Bone marrow (tissue), 2 donors: ENCODE data around the gene CYB5R3.

Experiments used
- DNase-seq, 2 donors: peaks; one replicate each; lab custom pipeline; 2025; lab: John Stamatoyannopoulos, UW

The CYB5R3 gene

GRCh38 chr22:42645341-42645937, 3.8 kb downstream of the CYB5R3 start:
- DNase-seq, result no peak

- DNase-seq, result no peak
These were observed 4.5 kb downstream of the CYB5R3 start for GRCh38 chr22:42644422-42645340.

GRCh38 chr22:42643634-42644421, 5.4 kb downstream of the CYB5R3 start:
- no peak for DNase-seq

GRCh38 chr22:42642806-42643633, 6.2 kb downstream of the CYB5R3 start:
- DNase-seq, result peak in 1 of 2 donors; percentile 45

- no peak for DNase-seq
These were observed 7.3 kb downstream of the CYB5R3 start for GRCh38 chr22:42641801-42642413.

GRCh38 chr22:42639541-42640241, 9.5 kb downstream of the CYB5R3 start:
- no peak for DNase-seq

GRCh38 chr22:42637555-42637954, 11.6 kb downstream of the CYB5R3 start:
- DNase-seq, result no peak

- no peak for DNase-seq
These were observed 12.7 kb downstream of the CYB5R3 start for GRCh38 chr22:42636506-42636905.

GRCh38 chr22:42635531-42635930, 13.7 kb downstream of the CYB5R3 start:
- no peak for DNase-seq

GRCh38 chr22:42633013-42633412, 16.2 kb downstream of the CYB5R3 start:
- DNase-seq, result no peak

- no peak for DNase-seq
These were observed 17.1 kb downstream of the CYB5R3 start for GRCh38 chr22:42632096-42632495.

GRCh38 chr22:42630901-42631602, 18.1 kb downstream of the CYB5R3 start:
- no peak for DNase-seq

- DNase-seq, result no peak
These were observed 19.0 kb downstream of the CYB5R3 start for GRCh38 chr22:42630211-42630610.

GRCh38 chr22:42627981-42628380, 21.2 kb downstream of the CYB5R3 start:
- DNase-seq, result no peak

- DNase-seq, result no peak
These were observed 22.1 kb downstream of the CYB5R3 start for GRCh38 chr22:42626951-42627625.

- no peak for DNase-seq
These were observed 22.8 kb downstream of the CYB5R3 start for GRCh38 chr22:42626431-42626830.

- DNase-seq, result no peak
These were observed 23.8 kb downstream of the CYB5R3 start for GRCh38 chr22:42625416-42625815.

GRCh38 chr22:42624551-42625106, 24.6 kb downstream of the CYB5R3 start:
- no peak for DNase-seq
